ENCODE results near the gene PRL. TPM values are rescaled to one million over a fixed set of nuclear protein-coding genes. Genes with fewer than 3 reads are reported as not detected.

PRL gene
- total RNA-seq, 1 donor from 2014 or later, result not detected

DNA sequence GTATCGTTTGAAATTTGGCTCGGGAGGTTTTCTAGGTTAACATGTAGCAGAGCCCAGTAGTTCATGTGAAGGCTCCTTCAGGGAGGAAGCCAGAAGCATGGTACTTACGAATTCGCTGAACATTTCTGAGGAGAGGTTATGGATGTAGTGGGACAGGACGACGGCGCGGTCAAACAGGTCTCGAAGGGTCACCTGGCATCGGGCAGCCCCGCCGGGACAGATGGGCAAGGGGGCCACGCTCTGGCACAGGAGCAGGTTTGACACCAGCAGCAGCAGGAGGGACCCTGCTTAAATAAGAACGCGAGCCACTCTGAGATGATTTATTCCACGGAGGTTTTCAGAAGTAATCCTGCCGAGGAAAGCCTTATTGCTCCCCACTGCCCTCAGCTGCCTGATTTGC lies 2.5 kb downstream of the PRL start:
- DNase-seq, result no peak

- DNase-seq, result no peak
Observed at GRCh38 chr6:22290045-22290444, 6.8 kb downstream of the PRL start.

GRCh38 chr6:22288721-22289120 lies 8.1 kb downstream of the PRL start:
- no peak for DNase-seq

DNA sequence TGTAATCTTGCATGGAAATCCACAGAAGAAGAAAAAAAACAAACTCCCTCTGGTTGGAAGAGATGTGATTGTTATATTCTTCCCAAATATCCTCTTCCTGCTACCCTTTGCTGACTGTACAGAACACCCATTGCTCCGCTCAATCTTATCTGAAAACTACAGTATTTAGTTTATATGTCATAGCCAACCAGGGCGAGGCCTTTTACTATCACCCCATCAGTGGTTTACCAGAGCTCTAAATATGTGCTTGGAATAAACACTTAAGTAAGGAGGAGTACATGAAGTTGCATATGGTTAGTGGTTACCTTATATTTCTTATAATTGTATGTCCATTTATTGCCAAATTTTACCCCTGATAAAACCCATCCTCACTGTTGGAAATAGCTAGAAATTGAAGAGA lies 12.2 kb downstream of the PRL start:
- DNase-seq, result no peak

DNA sequence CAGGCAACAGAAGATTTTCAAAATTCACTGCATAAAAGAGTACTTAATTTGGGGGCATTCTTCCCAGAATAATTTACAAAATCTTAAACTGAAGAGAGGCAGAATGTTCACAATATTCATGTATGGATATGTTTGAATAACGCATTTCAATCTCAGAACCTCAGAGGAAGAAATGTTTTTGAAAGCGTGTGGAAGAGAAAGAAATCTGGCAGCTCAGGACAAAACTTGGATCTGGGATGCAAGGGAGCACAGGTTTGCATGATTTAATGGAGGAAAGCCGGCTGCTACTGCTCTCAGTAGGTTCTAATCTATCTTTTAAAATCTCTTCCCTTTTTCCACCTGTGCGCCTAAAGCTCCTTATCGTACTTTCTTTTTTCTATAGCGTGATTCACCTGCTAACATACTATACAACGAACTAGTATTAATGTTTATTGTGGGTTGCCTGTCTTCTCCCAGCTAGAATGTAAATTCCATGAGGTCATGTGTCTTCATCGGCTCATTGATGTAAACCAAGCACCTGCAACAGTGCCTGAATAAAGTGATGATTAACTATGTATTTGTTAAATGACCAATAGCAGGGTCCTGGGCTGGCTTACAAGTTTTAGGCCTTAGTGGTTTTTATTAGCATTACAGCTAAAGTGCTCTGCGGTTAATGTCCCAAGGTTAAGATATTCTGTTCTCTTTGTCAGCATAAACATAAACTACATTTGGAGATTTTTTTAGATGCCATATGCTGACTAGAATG lies 15.3 kb downstream of the PRL start:
- no peak for DNase-seq

GRCh38 chr6:22279427-22279826 lies 17.4 kb downstream of the PRL start:
- no peak for DNase-seq

- no peak for DNase-seq
Observed at GRCh38 chr6:22271081-22271480, 25.8 kb downstream of the PRL start.

DNA sequence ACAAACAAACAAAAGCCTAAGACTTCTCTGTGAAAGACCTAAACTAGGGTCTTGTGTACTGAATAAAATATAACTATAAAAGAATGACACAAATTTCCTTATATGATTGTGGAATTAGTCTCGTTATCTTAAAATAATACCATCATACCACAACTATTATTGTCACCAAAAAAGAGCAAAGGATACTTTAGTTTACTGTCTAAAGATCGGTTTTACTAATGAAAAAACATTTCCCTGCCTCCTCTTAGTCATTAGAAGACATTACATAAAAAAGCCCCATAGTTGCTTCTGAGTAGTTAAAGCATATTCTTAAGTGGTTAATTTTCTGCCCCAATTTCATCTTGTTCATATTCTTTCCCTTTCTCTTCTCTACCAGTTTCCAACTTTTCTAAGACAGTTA lies 33.1 kb downstream of the PRL start:
- no peak for DNase-seq

- DNase-seq, result no peak
Observed at GRCh38 chr6:22254886-22255285, 42.0 kb downstream of the PRL start.

- DNase-seq, result no peak
Observed at GRCh38 chr6:22253955-22254655, 42.7 kb downstream of the PRL start.

DNA sequence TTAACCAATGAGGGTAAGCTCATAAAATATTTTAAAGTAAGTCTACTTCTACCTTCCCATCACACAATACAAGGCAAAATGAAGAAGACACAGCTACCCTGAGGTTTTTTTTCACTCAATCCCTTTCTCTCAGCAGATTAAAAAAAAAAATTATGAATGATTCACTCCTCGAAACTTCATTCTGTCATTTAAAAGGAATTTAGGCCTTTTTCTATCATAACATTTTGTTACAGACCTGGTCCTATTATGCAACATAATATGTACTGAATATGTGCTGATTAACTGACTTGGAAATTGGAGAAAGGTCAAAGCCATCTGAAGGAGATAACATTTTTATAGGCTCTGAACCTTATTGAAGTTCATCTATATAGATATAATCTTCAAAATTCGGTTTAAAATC lies 45.5 kb downstream of the PRL start:
- no peak for DNase-seq

GRCh38 chr6:22250486-22250885 lies 46.4 kb downstream of the PRL start:
- DNase-seq, result no peak

- DNase-seq, result no peak
Observed at GRCh38 chr6:22249711-22250350, 47.0 kb downstream of the PRL start.

- peak; percentile 4 for DNase-seq
Observed at GRCh38 chr6:22248513-22249308, 48.1 kb downstream of the PRL start.

DNA sequence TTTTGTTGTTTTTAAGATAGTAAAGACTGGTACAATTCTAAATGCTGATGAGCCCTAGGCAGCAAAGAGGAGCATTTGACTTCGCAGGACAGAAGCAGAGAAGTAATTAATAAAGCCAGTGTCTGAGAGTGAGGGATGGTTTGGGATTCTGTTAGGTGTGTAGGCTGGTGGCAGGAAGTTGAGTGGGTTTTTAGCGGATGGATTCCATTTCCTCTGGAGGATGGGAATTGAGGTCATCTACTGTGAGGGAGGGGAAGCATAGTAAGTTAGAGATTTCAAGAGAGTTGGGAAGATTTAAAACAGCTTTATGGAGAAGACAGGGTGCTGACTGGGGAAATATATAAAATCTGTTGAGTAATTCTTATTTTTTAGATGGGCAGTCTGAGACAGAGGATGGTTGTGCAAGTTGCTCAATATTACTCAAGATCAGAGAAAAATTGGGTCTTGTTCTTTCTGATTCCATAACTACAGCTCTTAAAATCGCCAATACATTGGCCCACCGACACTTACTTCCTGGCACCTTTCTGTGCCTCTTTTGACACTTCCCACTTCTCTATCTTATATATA lies 48.8 kb downstream of the PRL start:
- DNase-seq, result no peak

- no peak for DNase-seq
Observed at GRCh38 chr6:22240025-22240424, 56.8 kb downstream of the PRL start.

GRCh38 chr6:22239261-22239921 lies 57.4 kb downstream of the PRL start:
- no peak for DNase-seq

DNA sequence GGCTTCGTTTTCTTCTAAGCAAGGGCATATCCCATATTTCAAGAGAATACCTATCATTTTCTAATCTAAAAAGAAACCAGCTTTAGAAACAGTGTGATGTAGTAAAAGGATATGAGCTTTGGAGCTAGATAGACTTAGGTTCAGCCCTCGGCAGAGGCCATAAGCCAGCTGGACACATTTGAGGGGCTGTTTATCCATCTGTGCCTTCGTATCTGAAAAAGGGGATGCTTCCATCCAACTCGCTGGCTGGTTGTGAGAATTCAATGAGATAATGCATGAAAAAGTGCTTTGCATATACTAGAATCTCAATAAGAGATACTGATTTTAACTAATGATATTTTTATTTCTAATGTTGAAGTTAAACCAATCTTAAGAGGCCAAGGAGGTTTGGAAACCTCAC lies 58.0 kb downstream of the PRL start:
- no peak for DNase-seq

DNA sequence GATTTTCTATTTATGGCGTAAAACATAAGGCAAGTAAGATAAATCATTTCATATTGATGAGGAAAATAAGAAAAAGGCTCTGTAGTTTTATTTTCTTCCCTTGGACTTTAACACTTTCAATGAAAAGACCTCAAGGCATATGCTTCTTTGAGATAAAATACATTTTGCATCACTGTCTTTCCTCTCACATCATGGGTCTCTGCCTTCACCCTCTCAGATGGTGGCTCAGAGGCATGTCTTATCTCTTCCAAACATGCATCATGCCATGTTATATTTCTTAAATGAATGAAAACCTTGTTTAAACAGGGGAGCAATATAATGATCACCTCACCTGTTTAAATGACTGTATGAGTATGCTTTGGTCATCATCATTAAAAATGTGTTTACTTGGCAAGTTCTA lies 59.3 kb downstream of the PRL start:
- DNase-seq, result no peak
